Inflammatory macrophage treated with lipopolysaccharide for 4 hours (primary cell): ENCODE measurements around the gene VIPR2.

Experiments
- DNase-seq: peaks from one replicate; pipeline ENCODE4 v3.0.0-alpha.2; 2020

VIPR2 gene

GRCh38 chr7:159063046-159063840 lies 81.4 kb downstream of the VIPR2 start:
- no peak for DNase-seq

GRCh38 chr7:159062569-159062968 lies 82.1 kb downstream of the VIPR2 start:
- DNase-seq, result no peak

GRCh38 chr7:159061674-159062212 lies 82.9 kb downstream of the VIPR2 start:
- no peak for DNase-seq

GRCh38 chr7:159061209-159061608 lies 83.5 kb downstream of the VIPR2 start:
- no peak for DNase-seq

GRCh38 chr7:159060440-159060839 lies 84.2 kb downstream of the VIPR2 start:
- no peak for DNase-seq

- DNase-seq, result no peak
Observed at GRCh38 chr7:159059629-159060028, 85.0 kb downstream of the VIPR2 start.

GRCh38 chr7:159057647-159058046 lies 87.0 kb downstream of the VIPR2 start:
- DNase-seq, result no peak

- no peak for DNase-seq
Observed at GRCh38 chr7:159056737-159057136, 87.9 kb downstream of the VIPR2 start.

- no peak for DNase-seq
Observed at GRCh38 chr7:159051916-159052315, 92.8 kb downstream of the VIPR2 start.

- DNase-seq, result no peak
Observed at GRCh38 chr7:159050704-159051103, 94.0 kb downstream of the VIPR2 start.

GRCh38 chr7:159049266-159050025 lies 95.2 kb downstream of the VIPR2 start:
- DNase-seq, result no peak

- no peak for DNase-seq
Observed at GRCh38 chr7:159048656-159049055, 96.0 kb downstream of the VIPR2 start.

- DNase-seq, result no peak
Observed at GRCh38 chr7:159047536-159047935, 97.1 kb downstream of the VIPR2 start.

- DNase-seq, result no peak
Observed at GRCh38 chr7:159046300-159046699, 98.4 kb downstream of the VIPR2 start.

GRCh38 chr7:159045839-159046238 lies 98.8 kb downstream of the VIPR2 start:
- no peak for DNase-seq

GRCh38 chr7:159042581-159043101 lies 102.0 kb downstream of the VIPR2 start:
- no peak for DNase-seq

- DNase-seq, result no peak
Observed at GRCh38 chr7:159042103-159042502, 102.6 kb downstream of the VIPR2 start.

GRCh38 chr7:159040912-159041711 lies 103.6 kb downstream of the VIPR2 start:
- no peak for DNase-seq

GRCh38 chr7:159040146-159040545 lies 104.5 kb downstream of the VIPR2 start:
- no peak for DNase-seq

- no peak for DNase-seq
Observed at GRCh38 chr7:159039716-159040115, 105.0 kb downstream of the VIPR2 start.

GRCh38 chr7:159038066-159038465 lies 106.6 kb downstream of the VIPR2 start:
- no peak for DNase-seq

- DNase-seq, result no peak
Observed at GRCh38 chr7:159036916-159037605, 107.6 kb downstream of the VIPR2 start.
